Gastroesophageal sphincter (tissue), 3 donors: ENCODE results near the gene KAT8.

Experiments used
- POLR2A ChIP-seq, 2 donors: fragments of 450-650 bp; IDR thresholded peaks; one replicate each; pipeline ENCODE4 v1.6.1; 2017; ENCODE audit warnings: antibody characterized with exemption in 2 of 2, mild to moderate bottlenecking in 2 of 2, moderate library complexity in 1 of 2
- TF ChIP-seq, protein P1 (sequence below), 4 experiments: fragments of 200-600 bp in 2 of 4; fragments of 450-650 bp in 2 of 4; sonication (generic) in 1 of 4; IDR thresholded peaks; one replicate each; pipeline ENCODE4 v1.5.1; 2017 to 2019; ENCODE audit warnings: antibody characterized with exemption in 4 of 4, mild to moderate bottlenecking in 2 of 4, moderate library complexity in 2 of 4

DNA sequence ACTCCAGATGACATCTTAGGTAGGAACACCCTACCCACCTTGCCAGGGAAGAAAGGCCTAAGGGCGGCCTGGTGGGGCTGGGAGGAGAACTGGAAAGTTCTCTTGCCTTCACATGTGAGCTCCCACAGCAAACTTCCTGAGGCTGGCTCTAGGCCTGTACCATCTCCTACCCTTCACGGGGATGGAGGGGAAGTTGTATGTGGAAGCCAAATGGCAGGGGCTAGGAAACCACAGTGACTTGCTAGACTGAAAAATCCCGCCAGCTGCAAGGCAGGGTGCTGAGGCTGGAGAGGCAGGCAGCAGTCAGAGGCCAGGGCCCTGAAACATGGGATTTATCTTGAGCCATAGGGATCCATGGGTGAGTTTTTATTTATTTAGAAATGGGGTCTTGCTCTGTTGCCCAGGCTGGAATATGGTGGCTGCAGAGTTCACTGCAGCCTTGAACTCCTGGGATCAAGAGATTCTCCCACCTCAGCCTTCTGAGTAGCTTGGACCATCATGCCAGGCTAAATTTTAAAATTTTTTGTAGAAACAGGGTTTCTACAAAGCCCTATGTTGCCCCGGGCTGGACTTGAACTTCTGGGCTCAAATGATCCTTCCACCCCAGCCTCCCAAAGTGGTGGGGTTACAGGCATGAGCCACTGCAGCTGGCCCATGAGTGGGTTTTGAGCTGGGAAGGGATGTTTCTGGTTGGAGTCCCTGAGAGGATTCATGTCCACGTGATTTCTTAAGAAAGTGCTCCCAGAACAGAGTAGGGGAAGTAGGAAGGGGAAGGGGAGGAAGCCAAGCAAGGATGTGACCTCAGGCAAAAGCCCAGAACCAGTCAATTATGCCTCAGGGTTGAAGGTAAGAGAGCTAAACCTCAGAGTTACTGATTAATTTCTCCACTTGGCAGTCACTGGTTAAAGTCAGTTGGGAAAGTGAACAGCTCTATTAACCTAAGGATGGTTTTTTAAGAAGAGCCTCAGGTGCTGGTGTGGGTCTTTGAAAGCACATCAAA, 4.0 kb upstream of the KAT8 start:
- TF ChIP-seq, protein P1, sequence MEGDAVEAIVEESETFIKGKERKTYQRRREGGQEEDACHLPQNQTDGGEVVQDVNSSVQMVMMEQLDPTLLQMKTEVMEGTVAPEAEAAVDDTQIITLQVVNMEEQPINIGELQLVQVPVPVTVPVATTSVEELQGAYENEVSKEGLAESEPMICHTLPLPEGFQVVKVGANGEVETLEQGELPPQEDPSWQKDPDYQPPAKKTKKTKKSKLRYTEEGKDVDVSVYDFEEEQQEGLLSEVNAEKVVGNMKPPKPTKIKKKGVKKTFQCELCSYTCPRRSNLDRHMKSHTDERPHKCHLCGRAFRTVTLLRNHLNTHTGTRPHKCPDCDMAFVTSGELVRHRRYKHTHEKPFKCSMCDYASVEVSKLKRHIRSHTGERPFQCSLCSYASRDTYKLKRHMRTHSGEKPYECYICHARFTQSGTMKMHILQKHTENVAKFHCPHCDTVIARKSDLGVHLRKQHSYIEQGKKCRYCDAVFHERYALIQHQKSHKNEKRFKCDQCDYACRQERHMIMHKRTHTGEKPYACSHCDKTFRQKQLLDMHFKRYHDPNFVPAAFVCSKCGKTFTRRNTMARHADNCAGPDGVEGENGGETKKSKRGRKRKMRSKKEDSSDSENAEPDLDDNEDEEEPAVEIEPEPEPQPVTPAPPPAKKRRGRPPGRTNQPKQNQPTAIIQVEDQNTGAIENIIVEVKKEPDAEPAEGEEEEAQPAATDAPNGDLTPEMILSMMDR (IDR thresholded peaks at IDR 0.05) = no peak
- no peak for TF ChIP-seq POLR2A (IDR thresholded peaks at IDR 0.05)
